Muscle of leg (tissue), 11 donors: ENCODE data around the gene ADGRG7. TPM values are rescaled to one million over a fixed set of nuclear protein-coding genes. Genes with fewer than 3 reads are reported as not detected.

Source experiments
- DNase-seq: peaks from one replicate; pipeline ENCODE4 v3.0.0; 2013
- H3K27ac ChIP-seq: one replicate; pipeline ENCODE4 v1.5.1; 2013; ENCODE audit warnings: mild to moderate bottlenecking, low read length, control low read depth
- H3K27me3 ChIP-seq: one replicate; pipeline ENCODE4 v1.6.1; 2013; ENCODE audit warnings: low read length; ENCODE audit not compliant: control insufficient read depth, insufficient read depth
- H3K36me3 ChIP-seq: one replicate; pipeline ENCODE4 v1.6.1; 2013; ENCODE audit warnings: low read length; ENCODE audit not compliant: control insufficient read depth, insufficient read depth
- H3K4me1 ChIP-seq: one replicate; pipeline ENCODE4 v1.6.1; 2013; ENCODE audit warnings: low read length; ENCODE audit not compliant: control insufficient read depth, insufficient read depth
- H3K4me3 ChIP-seq: one replicate; pipeline ENCODE4 v1.5.1; 2013; ENCODE audit warnings: low read length, control low read depth
- H3K9me3 ChIP-seq: replicated peaks from 2 replicates; pipeline ENCODE4 v1.6.1; 2013; ENCODE audit warnings: low read depth, low read length; ENCODE audit not compliant: control insufficient read depth
- WGBS: methylation state at CpG from one replicate; pipeline ENCODE4 v1.1.5; 2013; ENCODE audit warnings: missing lambda C conversion rate; ENCODE audit not compliant: insufficient coverage; 5-methylcytosine and 5-hydroxymethylcytosine counted together
- polyA plus RNA-seq, 8 donors: library from polyadenylated mRNA; unstranded; fragments of 120-200 nt; gene quantifications; one replicate each; pipeline versions ENCODE4 v1.2.1 to v1.2.3, GENCODE V29; 2013; ENCODE audit warnings: inconsistent platforms in 1 of 8, low replicate concordance in 1 of 8; ENCODE audit not compliant: insufficient read length in 8 of 8, insufficient read depth in 1 of 8
- total RNA-seq: library from RNA; stranded (reverse); fragments of 120-200 nt; gene quantifications from one replicate; pipeline ENCODE4 v1.2.4, GENCODE V29; 2013

ADGRG7 gene
- total and polyA plus RNA-seq, 9 donors: 0.39 to 3.1 TPM; not detected in 7

- H3K4me1 ChIP-seq: no peaks in the 10 kb centered on the region
- WGBS: no CpG with 5 or more reads among the region's 2 CpGs
- no peak overlapping the region for H3K4me3 ChIP-seq
- peak; percentile 42 for DNase-seq
- H3K36me3 ChIP-seq: peaks cover 24% of the 10 kb centered on the region
- H3K9me3 ChIP-seq: no peaks in the 10 kb centered on the region
- H3K27me3 ChIP-seq: no peaks in the 10 kb centered on the region
- no peak overlapping the region for H3K27ac ChIP-seq
These were observed 127.9 kb downstream of the ADGRG7 start for GRCh38 chr3:100737334-100737733.

- no CpG with 5 or more reads among the region's 1 CpG for WGBS
- H3K36me3 ChIP-seq: peaks cover 20% of the 10 kb centered on the region
These were observed 130.8 kb downstream of the ADGRG7 start for GRCh38 chr3:100740207-100740606.

GRCh38 chr3:100743535-100743934, 134.1 kb downstream of the ADGRG7 start:
- Histone ChIP-seq H3K36me3 (peaks cover 17% of the 10 kb centered on the region), H3K4me3 (no peak overlapping the region)
- WGBS: no CpG with 5 or more reads among the region's 3 CpGs

More at GRCh38 chr3:100740207-100740606, 130.8 kb downstream of the ADGRG7 start:
- no peak for DNase-seq
- Histone ChIP-seq H3K4me1 (no peaks in the 10 kb centered on the region), H3K9me3 (no peaks in the 10 kb centered on the region), H3K27ac (no peak overlapping the region), H3K4me3 (no peak overlapping the region), H3K27me3 (no peaks in the 10 kb centered on the region)

GRCh38 chr3:100744671-100745070, 135.3 kb downstream of the ADGRG7 start:
- WGBS: no CpG with 5 or more reads among the region's 2 CpGs
- Histone ChIP-seq H3K36me3 (peaks cover 17% of the 10 kb centered on the region), H3K27me3 (no peaks in the 10 kb centered on the region), H3K4me3 (no peak overlapping the region), H3K27ac (no peak overlapping the region), H3K9me3 (no peaks in the 10 kb centered on the region), H3K4me1 (no peaks in the 10 kb centered on the region)
- DNase-seq: no peak

More at GRCh38 chr3:100743535-100743934, 134.1 kb downstream of the ADGRG7 start:
- no peak for DNase-seq
- Histone ChIP-seq H3K4me1 (no peaks in the 10 kb centered on the region), H3K9me3 (no peaks in the 10 kb centered on the region), H3K27me3 (no peaks in the 10 kb centered on the region), H3K27ac (no peak overlapping the region)

Other genes with a start within 250 kb of the ADGRG7 start
- 54.3 TPM for gene TOMM70, start 208.5 kb upstream of the ADGRG7 start, total RNA-seq
- 10 to 100 TPM; 44.9 to 62.6 (median 50.4) TPM for gene TOMM70, start 208.5 kb upstream of the ADGRG7 start, polyA plus RNA-seq
- gene LNP1, start 208.1 kb upstream of the ADGRG7 start, total RNA-seq: 5.9 TPM
- gene LNP1, start 208.1 kb upstream of the ADGRG7 start, polyA plus RNA-seq: 1 to 10 TPM; 5.5 to 8.2 (median 6.6) TPM
- gene TMEM45A, start 117.0 kb upstream of the ADGRG7 start, total RNA-seq: 19.7 TPM
- 10 to 100 TPM; 13.6 to 30.2 (median 16.3) TPM for gene TMEM45A, start 117.0 kb upstream of the ADGRG7 start, polyA plus RNA-seq
- gene TFG, start 99.9 kb downstream of the ADGRG7 start, total RNA-seq: 33.6 TPM
- 100 to 1,000 TPM in 2 of 8 donors, 10 to 100 TPM in 6; 84.9 to 117 (median 93.9) TPM for gene TFG, start 99.9 kb downstream of the ADGRG7 start, polyA plus RNA-seq